Activated T-cell treated with anti-CD3 and anti-CD28 coated beads for 24 hours (primary cell): ENCODE results near the gene FOXO6.

Experiments
- DNase-seq: peaks from one replicate; pipeline ENCODE4 v3.0.0-alpha.2; 2020; ENCODE audit warnings: low read depth

FOXO6 gene

DNA sequence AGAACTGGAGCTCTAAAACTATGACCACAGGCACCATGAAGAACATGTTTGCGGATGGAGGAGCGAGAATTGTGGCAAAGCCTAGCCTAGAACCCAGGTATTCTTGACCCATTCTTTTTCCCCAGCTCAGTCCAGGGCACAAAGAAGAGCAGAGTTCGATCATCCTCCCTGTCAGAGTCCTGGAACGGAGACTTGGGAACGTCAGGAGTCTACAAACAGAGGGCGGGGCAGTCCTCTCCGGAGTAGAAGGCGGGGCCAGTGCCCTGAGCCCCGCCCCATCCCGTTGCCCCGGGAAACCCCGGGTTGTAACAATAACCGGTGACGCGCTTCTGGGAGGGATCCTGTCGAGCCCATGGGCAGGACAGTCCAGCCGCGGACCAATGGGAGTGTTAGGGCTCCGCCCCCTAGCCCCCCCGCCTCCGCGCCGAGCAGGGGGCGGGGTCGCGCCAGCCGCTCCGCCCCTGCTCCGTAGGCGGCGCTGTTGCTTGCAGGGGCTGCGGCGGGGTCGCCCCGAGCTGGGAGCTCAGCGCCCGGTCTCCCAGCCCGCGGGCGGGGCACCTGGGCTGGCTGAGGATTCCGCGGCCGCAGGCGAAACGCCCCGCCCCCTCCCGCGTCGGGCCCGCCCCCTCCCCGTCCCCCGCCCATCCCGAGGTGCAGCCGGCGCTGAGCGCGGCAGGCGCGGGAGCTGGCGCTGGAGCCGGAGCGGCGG, at the start of gene FOXO6:
TSS of gene FOXO6 (plus strand) at position 649 of the 709 bp plus-strand sequence.
- DNase-seq = peak; percentile 89

DNA sequence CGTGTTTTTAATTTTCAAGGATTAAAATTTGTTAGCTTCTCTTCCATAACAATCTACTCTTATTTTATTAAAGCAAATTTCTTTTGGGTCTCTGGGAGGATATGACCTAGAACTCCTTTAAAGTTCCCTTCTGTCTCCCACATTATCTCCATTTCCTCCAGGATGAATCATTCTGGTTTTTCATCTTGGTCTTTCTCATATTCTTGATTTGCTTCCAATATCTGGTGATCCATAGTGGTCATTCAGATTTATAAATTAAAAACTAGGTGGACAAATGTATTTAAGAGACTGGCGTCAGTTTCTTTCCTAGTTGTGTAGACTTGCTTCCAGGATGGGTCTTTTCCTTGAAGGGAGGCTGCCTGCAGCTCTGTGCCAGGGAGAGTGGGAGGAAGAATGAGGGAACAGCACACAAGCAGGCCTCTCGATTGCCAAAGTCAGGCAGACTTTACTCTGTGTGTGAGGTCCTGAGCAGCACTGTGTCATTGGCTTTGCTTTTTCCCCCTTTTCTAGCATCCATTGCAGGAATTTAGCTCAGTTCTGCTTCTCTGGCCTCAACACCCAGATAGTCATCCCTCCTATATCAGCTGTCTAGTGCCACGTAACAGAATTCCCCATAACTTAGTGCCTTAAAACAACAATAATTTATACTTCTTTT, 48.1 kb upstream of the FOXO6 start:
- DNase-seq = no peak

DNA sequence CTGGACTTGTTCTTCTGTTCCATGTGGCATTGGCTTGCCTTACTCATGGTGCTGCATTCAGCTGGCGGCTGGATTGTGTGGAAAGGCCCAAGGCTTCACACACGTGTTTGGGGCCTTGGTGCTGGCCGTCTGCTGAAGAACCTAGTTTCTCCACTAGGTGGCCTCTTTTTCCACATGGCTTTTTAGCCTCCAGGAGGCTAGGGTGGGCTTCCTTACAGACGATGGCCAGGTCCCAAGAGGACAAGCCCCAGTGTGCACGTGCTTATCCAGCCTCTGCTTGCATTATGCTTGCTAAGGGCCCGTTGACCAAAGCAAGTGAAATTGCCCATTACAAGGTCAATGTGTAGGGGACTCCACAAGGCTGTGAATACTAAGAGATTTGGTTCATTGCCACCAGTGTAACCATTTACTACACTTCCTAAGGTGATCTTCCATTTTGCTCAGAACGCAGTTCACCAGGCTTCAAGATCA, 47.5 kb upstream of the FOXO6 start:
- DNase-seq = no peak

DNA sequence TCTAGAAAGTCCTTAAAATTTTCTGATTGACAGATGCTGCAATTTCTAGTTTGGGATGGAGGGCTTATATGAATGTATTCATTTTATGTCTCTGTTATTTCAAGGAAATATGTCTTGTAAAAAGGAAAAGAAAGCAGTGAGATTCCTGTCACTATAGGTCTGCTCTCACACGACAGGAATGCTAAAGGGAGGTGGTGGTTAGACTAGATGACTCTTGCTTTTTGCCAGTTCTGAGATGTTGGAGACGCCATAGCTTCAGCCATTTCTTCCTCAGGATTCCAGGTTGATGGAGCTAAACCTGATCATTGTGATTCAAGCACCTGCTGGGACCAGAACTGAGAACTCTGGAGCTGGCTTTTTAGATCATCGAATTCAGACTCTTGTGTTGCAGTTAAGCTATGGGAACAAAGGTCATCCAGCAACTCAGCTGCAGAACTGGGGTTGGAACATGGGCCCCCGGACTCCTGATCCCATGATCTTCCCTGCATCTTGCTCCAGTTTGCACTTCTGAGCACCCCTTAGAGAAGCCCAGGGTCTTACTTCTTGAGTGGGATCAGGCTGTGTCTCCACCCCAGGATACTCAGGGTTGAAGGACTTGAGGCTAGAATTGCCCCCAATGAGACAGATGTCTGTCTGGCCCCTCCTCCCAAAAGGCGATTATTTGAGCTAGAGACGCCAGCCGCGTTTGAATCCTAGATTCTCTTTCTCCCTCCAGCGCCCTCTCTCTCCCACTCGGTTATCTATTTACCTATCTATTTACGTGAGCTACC, 46.7 kb upstream of the FOXO6 start:
- no peak for DNase-seq

DNA sequence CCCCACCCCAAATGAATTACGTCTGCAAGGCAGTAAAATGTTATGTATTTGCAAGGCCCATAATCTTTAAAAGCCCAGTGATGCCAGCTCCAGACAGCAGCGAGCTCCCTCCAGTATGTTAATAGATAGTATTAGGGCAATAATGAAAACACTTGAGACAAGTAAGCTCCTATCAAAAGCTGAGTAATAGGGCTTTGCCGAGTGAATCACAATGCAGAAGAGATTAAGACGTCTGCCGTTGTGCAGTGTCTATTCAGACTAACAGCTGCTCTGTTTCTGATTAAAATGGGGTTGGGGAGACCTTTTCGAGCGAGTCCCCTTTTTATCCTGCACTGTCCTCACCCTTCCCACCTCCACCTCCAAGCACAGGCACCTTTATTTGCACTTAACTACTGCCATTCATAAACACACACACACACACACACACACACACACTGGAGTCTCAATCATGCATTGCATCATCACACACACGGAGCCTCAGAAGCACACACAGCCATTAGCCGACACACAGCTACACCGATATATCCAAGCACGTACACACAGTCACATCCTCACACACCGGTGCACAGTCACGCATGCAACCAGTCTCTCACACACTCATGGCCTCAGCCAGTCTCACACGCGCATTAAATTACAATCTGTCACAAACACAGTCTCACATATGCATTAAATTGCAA, 46.0 kb upstream of the FOXO6 start:
- no peak for DNase-seq

DNA sequence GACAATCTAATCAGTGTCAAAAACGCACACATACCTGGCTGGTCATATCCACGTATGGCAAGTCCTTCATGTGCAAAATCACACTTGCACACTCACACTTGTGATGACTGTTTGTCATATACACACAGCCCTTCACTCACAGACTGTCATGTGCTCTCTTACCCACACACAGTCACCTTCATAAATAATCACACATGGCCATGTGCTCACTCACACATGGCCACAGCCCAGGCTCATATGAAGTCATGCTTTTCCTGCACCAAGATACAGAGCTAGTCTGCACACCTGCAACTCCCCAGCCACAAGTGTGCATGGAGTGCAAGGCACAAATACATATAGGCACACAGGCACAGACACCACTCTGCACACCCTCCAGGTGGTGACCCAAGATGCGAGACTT, 45.4 kb upstream of the FOXO6 start:
- DNase-seq = no peak

DNA sequence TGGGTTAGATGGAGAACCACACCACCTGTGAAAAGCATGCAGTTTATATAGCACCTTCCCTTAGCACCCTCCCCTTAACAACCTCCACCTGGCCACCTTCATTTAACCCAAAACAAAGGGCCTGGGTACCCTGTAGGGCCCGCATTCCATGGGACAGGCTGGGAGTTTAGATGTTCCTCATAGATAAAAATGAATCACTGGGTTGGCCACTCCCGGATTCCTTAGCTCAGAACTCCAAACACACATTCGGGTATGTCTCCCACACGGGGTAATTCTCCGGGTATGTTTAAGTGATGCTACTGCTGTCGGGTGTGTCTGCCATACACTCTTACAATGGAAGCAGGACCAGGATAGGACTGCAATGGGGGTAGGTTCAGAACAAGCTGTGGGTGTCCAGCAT, 43.9 kb upstream of the FOXO6 start:
- no peak for DNase-seq

DNA sequence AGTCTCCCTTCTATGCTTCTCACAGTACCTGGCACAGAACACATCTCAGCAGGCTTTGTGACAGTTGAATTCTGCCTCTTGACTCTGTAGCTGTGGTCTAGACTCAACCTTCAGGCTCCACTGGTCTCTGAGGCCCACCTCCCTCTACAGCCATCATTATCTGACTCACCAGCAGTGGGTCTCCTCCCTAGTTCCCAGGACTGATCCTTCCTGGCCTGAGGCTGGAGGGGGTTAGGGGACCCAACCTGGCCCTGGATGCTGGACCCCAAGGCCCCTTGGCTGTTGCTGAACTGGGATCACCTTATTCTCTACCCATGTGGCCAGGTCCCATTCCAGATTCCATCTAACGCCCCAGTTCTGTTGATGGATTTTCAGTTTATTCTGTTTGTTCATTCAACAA, 43.1 kb upstream of the FOXO6 start:
- no peak for DNase-seq

DNA sequence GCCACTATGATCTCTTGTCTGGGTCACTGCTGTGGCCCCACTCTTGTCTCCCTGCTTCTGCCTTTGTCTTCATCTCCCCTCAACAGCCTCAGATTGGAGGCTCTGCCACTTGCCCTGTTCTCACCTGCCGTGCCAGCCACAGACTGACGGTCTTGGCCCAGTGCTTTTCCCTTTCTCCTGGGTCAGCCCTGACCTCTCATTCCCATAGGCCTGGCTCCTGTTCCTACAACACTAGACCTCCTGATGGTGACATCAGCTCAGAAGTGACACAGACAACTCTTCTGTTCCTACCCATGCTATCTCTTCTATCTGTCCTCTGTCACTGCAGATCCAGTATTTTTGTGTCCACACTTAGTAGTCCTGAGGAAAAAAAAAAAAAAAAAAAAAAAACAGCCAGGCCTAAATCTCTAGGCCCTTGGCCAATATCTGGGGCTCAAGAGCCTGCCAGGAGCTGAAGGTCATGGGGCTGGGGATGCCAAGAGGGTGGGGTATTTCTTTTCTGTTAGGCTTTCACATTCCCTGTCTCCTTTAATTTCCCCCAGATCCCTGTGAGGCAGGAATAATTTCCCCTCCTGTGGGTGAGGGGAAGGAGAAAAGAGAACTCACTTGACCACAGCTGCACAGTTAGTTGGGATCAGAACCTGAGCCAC, 42.0 kb upstream of the FOXO6 start:
- no peak for DNase-seq

DNA sequence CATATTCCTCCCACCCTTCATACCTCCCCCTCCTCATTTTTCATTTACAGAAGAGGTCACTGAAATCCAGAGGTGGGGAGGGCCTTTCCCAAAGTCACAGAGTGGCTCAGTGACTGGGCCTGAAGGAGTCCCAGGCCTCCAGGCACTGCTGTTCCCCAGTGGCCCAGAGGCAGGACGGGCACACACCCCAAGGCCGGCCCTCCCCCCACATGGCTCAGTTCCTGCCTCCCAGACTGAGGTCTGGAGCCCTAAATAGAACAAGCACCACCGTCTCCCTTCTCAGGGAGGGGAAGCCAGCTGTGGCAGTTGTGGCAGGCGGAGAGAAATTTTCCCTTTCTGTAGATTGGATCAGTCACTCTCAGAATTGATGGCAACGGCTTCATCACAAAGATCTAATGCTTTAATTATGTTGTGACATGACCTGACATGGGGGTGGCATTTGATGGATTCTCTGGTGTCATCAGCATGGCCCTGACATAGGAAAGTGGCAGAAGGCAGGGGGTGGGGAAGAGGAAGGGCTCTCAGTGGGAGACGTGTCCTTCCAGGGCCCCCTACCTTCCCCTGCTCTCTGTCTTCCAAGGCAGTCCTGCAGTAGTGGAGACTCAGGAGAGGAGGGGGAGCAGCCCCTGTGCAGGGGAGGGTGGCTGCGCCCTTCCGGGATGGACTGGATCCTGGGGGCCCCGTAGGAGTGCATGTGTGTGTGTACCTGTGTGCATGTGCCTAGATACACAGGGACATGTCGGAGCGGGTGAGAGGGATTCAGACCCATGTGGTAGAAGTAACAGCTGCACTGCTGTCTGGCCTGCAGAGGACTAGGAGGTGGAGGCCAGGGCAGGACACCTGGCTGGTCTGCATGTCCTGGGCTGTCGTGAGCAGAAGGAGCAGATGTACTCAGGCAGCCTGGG, 41.2 kb upstream of the FOXO6 start:
- no peak for DNase-seq

DNA sequence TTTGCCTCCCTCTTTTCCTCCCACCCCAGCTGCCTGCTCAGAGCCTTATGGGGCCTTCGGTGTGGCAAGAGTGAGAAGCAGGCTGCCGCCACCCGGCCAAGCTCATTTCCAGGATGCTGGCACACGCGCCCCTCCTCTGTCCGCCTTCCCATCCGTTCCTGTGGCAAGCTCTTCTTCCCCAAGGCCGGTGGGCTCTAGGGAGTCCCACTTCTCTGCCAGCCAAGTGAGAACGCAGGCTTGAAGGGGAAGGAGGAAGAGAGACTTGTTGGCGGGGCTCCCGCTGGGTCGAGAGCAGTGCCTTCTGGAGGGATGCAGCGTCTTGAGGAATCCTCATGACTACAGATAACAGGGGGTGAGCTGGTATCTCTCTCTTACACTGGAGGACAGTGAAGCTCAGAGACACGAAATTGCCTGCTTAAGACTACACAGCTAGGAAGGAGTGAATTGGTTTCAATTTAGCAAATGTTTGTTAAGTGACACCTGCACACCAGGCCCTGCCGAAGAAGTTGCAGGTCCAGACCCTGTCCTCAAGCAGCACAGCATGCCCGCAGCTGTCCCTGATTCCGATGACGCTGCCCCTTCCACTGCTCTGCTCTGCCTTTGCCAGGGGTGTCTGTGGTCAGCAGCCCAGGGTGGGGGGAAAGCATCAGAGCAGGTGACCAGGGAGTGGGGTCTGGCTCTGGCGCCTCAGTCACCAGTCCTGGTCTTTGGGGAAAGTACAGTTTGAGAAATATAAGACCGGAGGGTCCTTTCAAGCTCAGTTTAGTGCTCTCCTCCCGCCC, 40.1 kb upstream of the FOXO6 start:
- DNase-seq = no peak

DNA sequence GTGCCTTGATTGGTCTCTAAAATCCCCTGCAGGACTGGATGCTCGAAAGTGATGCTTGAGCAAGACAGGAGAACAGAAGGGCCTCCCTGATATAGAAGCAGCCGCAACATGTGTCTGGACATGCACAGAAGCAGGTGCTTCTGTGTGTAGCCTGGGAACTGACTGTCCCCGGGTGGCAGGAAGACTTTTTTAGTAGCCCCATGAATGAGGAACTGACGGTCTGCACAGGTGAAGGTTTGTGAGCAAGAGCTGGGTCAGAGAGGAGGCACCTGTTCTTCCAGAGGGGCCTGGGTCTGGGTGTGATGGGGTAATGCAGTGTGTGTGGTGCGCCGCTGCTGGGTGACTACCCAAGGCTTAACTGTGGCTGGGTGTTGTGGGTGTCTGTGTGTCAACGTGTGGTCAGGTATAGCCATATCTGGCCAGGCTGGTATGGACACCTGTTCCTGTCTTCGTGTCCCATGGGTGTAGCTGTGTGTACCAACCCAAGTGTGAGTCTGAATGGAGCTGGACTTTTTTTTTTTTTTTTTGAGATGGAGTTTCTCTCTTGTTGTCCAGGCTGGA, 39.1 kb upstream of the FOXO6 start:
- no peak for DNase-seq

DNA sequence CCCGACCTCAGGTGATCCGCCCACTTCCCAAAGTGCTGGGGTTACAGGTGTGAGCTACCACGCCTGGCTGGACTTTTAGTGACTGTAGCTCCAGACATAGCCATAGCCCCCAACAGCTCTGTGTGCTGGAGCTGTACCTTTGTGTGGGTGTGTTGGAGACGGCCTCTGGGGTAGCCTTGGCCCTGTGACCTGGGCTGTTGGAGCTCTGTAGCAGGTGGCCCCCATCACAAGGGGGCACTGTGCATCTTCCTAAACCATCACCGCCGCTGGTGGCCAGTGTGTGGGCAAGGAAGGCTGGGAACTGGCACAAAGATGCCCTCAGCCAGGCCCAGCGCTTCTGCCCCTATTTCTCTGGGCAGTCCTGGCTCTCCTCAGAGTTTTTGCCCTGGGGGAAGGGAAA, 38.4 kb upstream of the FOXO6 start:
- no peak for DNase-seq

DNA sequence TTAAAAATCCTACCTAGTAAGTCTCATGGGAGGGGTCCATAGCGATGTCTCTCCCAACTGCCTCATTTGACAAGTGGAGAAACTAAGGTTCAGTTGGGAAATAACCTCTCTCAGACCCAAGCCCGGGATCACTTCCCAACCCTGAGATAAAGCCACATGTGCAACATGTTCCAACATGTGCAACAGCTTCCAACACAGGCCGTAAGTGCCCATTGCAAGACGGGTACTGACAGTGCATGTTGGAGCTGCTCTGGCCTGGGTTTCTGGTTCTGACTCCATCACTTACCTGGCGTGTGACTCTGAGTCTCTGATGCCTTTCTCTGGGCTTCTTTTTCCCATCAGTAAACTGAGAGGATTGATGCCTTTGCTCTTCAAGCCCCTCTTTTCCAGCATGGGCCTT, 38.0 kb upstream of the FOXO6 start:
- no peak for DNase-seq

DNA sequence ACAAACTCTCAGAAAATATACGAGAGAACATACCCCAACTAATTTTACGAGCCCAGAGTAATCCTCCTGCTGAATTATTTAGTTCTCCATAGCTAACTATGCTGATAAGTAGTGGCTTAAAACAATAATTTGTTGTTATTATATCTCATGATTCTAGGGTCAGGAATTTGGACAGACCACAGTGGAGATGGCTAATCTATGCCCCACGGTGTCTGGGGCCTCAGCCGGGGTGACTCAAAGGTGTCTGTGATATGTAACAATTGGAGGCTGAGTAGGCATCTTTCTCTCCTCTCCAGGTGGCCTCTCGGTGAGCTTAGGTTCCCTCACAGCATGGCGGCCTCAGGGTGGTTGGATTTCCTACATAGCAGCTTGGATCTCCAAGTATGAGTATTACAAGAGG, 35.4 kb upstream of the FOXO6 start:
- no peak for DNase-seq

DNA sequence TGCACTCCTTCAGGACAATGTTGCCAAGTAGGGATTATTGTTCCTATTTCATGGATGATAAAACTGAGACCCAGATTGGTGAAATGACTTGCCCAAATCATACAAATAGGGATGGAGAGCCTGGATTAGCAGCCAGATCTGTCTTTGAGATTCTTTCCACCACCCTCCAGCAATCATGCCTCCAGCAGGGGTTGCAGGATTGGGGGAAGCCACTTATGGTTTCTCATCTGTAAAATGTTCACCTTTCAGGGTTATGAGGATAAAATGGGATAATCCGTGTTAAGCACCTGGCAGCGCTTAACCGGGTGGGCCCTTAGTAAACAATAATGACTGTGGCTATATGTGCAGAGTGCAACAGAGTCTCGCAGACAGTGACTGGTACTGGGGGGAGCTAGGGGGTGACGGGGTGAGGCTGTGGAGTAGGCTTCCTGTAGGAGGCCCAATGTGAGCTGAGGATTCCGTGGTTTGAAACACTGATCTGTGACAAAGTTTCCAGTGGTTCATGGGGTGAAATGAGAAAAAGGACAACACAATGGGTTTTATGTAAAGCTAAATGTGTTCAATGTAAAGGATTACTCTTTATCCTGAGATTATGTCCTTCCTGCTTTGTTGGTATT, 33.7 kb upstream of the FOXO6 start:
- DNase-seq = no peak

DNA sequence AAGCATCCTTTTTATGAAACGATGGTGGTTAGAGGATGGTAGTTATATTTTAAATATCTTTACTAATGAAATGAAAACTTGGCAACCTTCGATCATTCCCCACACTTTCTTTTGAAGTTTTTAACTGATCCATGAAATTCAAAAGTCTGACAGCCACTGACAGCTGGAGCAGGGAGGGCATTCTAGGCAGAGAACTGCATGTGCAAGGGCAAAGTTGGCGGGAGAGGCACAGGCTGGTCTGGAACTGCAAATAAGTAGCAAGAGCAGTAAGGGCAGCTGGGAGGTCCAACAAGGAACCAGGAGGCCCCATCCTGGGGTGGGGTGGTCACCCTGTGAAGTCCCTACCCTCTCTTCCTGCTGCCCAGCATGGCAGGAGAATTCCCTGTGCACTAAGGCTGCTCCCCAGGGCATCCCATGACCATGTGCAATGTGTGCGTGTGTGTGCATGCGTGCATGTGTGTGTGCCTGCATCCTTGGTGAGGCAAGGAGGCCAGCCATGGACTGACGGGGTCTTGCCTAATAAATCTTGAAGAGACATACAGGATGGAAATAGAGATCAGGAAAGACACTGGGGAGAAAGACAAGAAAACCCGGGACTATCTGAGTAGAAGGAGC, 33.1 kb upstream of the FOXO6 start:
- DNase-seq = no peak

DNA sequence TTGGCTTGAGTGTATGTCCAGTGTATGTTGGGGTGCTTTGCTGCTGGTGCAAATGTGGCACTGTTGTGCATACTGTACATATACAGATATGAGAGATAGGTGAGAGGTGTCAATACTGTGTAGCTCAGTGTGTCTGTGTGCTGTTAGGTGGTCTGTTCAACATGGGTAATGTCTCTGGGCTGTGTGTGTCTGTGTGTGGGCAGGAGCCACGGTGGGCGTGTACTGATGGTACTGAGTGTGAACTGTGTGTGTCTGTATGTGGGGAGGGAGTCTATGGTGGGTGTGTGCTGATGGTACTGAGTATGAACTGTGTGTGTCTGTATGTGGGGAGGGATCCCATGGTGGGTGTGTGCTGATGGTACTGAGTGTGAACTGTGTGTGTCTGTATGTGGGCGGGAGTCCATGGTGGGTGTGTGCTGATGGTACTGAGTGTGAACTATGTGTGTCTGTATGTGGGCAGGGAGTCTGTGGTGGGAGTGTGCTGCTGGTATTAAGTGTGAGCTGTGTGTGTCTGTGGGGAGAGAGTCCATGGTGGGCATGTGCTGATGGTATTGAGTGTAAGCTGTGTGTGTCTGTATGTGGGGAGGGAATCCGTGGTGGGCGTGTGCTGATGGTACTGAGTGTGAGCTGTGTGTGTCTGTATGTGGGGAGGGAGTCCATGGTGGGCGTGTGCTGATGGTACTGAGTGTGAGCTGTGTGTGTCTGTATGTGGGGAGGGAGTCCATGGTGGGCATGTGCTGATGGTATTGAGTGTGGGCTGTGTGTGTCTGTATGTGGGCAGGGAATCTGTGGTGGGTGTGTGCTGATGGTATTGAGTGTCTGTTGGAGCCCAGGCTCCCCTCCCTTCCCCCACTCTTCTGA, 32.2 kb upstream of the FOXO6 start:
- no peak for DNase-seq
